GM10266 (cell line): ENCODE measurements around the gene LGR6.

Experiments used
- DNase-seq: peaks from one replicate; pipeline ENCODE4 v3.0.0; 2012; ENCODE audit errors: extremely low spot score
- TF ChIP-seq, protein P1 (sequence below): IDR thresholded peaks from 2 replicates; pipeline ENCODE4 v1.5.1; 2012; ENCODE audit warnings: mild to moderate bottlenecking, low read depth; ENCODE audit not compliant: control insufficient read depth, insufficient read depth; ENCODE audit errors: missing control alignments

The LGR6 gene

DNA sequence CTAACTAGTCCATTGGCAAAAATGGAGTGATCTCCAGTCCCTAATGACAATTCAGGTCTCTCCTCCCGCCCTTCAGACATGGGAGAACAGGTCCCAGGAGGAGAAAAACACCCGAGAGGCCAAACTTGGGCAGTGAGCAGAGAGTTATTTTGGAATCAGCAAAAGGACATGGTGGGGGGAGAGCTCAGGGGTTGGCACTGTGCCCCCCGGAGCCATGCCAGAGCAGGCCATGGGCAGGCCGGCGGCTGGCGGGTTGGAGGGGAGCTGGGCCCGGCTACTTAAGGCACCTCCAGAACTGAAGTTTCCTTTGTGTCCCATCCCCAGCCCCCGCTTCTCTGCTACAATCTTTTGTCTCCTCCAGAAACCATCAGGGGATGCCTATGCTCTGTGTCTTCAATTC is 7.1 kb downstream of the LGR6 start:
- TF ChIP-seq, protein P1, sequence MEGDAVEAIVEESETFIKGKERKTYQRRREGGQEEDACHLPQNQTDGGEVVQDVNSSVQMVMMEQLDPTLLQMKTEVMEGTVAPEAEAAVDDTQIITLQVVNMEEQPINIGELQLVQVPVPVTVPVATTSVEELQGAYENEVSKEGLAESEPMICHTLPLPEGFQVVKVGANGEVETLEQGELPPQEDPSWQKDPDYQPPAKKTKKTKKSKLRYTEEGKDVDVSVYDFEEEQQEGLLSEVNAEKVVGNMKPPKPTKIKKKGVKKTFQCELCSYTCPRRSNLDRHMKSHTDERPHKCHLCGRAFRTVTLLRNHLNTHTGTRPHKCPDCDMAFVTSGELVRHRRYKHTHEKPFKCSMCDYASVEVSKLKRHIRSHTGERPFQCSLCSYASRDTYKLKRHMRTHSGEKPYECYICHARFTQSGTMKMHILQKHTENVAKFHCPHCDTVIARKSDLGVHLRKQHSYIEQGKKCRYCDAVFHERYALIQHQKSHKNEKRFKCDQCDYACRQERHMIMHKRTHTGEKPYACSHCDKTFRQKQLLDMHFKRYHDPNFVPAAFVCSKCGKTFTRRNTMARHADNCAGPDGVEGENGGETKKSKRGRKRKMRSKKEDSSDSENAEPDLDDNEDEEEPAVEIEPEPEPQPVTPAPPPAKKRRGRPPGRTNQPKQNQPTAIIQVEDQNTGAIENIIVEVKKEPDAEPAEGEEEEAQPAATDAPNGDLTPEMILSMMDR: no peak
- DNase-seq: no peak

DNA sequence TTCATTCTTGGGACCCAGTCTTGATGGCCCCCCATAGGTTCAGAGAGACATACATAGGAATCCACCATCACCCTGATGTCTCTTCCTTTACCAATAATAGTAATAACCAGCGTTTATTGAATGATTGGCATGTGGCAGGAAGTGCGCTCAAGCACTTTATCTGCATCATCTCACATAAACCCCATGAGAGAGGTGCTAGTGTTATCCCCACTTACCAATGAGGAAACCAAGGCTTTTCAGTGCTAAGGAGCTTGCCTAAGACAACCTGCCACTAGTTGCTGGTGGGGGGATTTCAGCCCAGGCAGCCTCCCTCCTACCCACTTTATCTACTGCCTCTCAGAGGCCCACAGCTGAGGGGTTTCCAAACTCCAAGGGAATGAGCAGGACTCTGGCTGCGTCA is 7.7 kb downstream of the LGR6 start:
- TF ChIP-seq, protein P1: no peak

DNA sequence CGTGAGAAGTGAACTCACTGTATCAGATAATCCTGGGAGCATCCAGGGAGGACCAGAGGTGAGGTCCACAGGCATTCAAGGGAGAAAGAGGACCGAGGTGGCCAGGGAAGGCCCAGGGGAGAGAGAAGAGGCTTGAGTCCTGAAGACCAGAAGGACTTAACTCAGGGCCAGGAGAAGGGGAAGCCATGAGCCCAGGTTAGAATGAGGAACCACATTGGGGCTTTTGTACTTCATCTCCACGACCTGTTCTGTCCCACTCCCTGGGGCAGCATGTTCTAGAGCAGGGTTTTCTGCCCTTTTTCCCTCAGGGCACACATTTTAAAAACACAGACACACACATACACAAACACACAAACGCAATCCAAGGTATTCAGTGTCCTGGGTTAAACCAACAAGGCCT is 8.4 kb downstream of the LGR6 start:
- DNase-seq: no peak

More for the DNA sequence above, 7.7 kb downstream of the LGR6 start:
- no peak for DNase-seq

DNA sequence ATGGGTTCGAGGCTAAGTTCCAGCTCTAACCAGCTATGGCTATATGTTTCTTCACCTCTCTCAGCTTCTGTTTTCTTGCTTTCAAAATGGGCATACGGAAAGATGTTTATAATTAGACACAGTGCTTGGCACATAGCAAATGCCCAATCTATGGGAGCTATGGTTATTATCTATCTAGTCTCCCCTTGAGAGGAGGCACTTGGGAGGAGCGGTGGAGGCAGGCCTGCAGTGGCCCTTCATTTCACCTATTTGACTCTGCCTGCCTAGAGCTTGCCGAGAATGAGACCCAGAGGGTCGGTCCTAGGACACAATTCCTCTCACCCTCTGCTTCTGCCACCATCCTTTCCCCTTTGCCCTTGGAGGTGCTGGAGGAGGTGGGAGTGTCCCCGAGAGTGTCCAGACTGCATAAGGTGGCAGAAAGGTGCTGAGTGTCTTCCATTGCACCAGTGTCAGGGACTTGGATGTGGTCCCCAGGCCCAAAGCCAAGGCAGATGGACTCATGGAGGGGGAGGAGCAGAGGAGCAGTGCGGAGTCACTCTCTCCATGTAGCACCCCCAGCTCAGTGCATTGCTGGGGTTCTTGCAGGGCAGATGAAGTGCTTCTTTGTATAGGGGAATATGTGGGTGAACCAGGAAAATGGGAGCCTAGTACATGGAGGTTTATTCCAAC is 9.0 kb downstream of the LGR6 start:
- TF ChIP-seq, protein P1: no peak
- DNase-seq: no peak

More for the DNA sequence above, 8.4 kb downstream of the LGR6 start:
- TF ChIP-seq, protein P1: no peak

DNA sequence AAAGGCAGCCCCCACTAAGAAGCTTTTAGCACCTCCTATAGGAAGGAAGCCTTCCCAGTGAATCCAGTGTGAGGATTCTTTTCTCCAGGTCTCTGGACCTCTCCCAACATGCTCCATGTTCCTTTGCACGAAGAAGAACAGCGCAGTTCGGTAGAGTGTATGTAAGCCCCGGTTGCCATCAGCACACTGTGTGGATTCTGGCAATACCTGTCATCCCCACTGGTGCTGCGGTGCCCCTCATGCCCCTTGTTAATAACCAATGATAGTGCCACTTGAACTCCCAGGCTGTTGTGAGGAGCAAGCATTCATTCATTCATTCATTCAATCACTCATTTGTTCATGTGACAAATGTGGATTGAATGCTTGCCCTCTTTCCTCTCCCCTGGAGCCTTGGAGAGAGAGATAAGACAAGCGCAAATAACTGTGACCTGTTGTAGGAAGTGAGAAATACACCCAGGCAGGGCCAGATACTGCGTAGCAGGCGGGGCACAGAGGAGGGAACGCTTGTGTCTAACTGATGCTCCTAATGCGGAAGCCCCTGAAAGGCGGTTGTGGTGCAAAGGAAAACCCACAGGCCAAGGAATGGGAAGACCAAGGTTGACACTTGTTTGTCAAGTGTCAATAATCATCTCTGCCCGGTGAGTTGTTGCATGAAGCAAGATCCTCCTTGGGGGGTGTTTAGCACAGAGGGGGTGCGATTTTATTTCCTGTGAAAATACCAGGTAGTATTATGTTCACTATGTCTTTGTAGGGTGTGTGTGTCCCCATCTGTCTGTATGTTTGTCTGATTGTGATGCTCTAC is 9.8 kb downstream of the LGR6 start:
- DNase-seq: no peak
- TF ChIP-seq, protein P1: no peak

DNA sequence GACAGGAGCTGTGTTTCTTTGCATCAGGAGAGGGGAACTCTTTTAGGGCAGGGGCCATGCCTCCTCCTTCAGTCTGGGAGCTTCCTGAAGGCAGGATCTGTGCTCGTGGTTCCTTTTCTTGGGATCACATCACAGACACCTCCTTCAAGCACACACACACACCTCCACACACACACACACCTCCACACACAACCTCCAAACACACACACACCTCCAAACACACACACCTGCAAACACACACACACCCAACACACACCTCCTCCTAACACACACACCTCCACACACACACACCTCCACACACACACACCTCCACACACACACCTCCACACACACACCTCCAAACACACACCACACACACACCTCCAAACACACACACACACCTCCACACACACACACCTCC is 10.5 kb downstream of the LGR6 start:
- TF ChIP-seq, protein P1: no peak
- DNase-seq: no peak
